ENCODE measurements around the gene CDK17.

The CDK17 gene

GRCh38 chr12:96399120-96399918, 920 bp downstream of the CDK17 start:
- Histone ChIP-seq H3K4me3 (ENCODE audit: low read length) (peak overlapping the region; percentile 95), H2BK5ac (ENCODE audit: low read length) (peak overlapping the region; percentile 40), H3K27me3 (ENCODE audit: insufficient read depth, low read length, poor library complexity) (no peaks in the 10 kb centered on the region), H3K79me1 (ENCODE audit: low read length) (peaks cover 2% of the 10 kb centered on the region), H3K18ac (ENCODE audit: low read length) (peak overlapping the region; percentile 100), H3K4ac (ENCODE audit: low read depth, low read length) (peak overlapping the region; percentile 82), H2BK120ac (ENCODE audit: low read depth, low read length) (peak overlapping the region; percentile 95), H3K9ac (ENCODE audit: low read length) (peak overlapping the region; percentile 95), H3K36me3 (ENCODE audit: control insufficient read depth, insufficient read depth, low read length) (no peaks in the 10 kb centered on the region), H3K23ac (ENCODE audit: low read length) (no peak overlapping the region), H2AK5ac (ENCODE audit: low read length) (peak overlapping the region; percentile 6), H4K8ac (ENCODE audit: low read depth, low read length) (peak overlapping the region; percentile 96), H2BK15ac (replicated peaks; ENCODE audit: low read depth) (no peak overlapping the region), H3K4me1 (ENCODE audit: control insufficient read depth, low read depth, low read length) (peaks cover 3% of the 10 kb centered on the region), H3K4me2 (ENCODE audit: low read length) (peak overlapping the region; percentile 95), H3K27ac (ENCODE audit: low read depth, low read length) (peak overlapping the region; percentile 100), H4K5ac (ENCODE audit: low read length) (no peak overlapping the region), H3K79me2 (ENCODE audit: control insufficient read depth, insufficient read depth, low read length) (peaks cover 27% of the 10 kb centered on the region), H3K56ac (ENCODE audit: low read length) (peak overlapping the region; percentile 96)
- peak; percentile 67 for DNase-seq
- WGBS (ENCODE audit: extremely low coverage, insufficient coverage, low lambda C conversion rate): no CpG with 5 or more reads among the region's 70 CpGs

- H3K56ac ChIP-seq (ENCODE audit: low read length): peak overlapping the region; percentile 96
- peak overlapping the region; percentile 40 for H2BK5ac ChIP-seq (ENCODE audit: low read length)
- no peak overlapping the region for H3K23ac ChIP-seq (ENCODE audit: low read length)
- H4K5ac ChIP-seq (ENCODE audit: low read length): no peak overlapping the region
- H3K4me1 ChIP-seq (ENCODE audit: control insufficient read depth, low read depth, low read length): peaks cover 3% of the 10 kb centered on the region
- peak overlapping the region; percentile 100 for H3K18ac ChIP-seq (ENCODE audit: low read length)
- peaks cover 2% of the 10 kb centered on the region for H3K79me1 ChIP-seq (ENCODE audit: low read length)
- H4K8ac ChIP-seq (ENCODE audit: low read depth, low read length): no peak overlapping the region
- H2AK5ac ChIP-seq (ENCODE audit: low read length): peak overlapping the region; percentile 6
- peak overlapping the region; percentile 8 for H3K27ac ChIP-seq (ENCODE audit: low read depth, low read length)
- H3K79me2 ChIP-seq (ENCODE audit: control insufficient read depth, insufficient read depth, low read length): peaks cover 29% of the 10 kb centered on the region
- peak; percentile 29 for DNase-seq
- no peak overlapping the region for H2BK15ac ChIP-seq (replicated peaks; ENCODE audit: low read depth)
- H3K27me3 ChIP-seq (ENCODE audit: insufficient read depth, low read length, poor library complexity): no peaks in the 10 kb centered on the region
- peak overlapping the region; percentile 95 for H3K9ac ChIP-seq (ENCODE audit: low read length)
- H2BK120ac ChIP-seq (ENCODE audit: low read depth, low read length): no peak overlapping the region
- no peaks in the 10 kb centered on the region for H3K36me3 ChIP-seq (ENCODE audit: control insufficient read depth, insufficient read depth, low read length)
- no peak overlapping the region for H3K4ac ChIP-seq (ENCODE audit: low read depth, low read length)
- peak overlapping the region; percentile 95 for H3K4me3 ChIP-seq (ENCODE audit: low read length)
- peak overlapping the region; percentile 95 for H3K4me2 ChIP-seq (ENCODE audit: low read length)
- no CpG with 5 or more reads among the region's 9 CpGs for WGBS (ENCODE audit: extremely low coverage, insufficient coverage, low lambda C conversion rate)
These were observed 1.7 kb downstream of the CDK17 start for GRCh38 chr12:96398424-96399119.

GRCh38 chr12:96397756-96398423, 2.3 kb downstream of the CDK17 start:
- Histone ChIP-seq H3K27me3 (ENCODE audit: insufficient read depth, low read length, poor library complexity) (no peaks in the 10 kb centered on the region), H3K4ac (ENCODE audit: low read depth, low read length) (no peak overlapping the region), H2BK120ac (ENCODE audit: low read depth, low read length) (no peak overlapping the region), H3K9ac (ENCODE audit: low read length) (no peak overlapping the region), H3K4me3 (ENCODE audit: low read length) (no peak overlapping the region), H3K36me3 (ENCODE audit: control insufficient read depth, insufficient read depth, low read length) (no peaks in the 10 kb centered on the region), H3K56ac (ENCODE audit: low read length) (no peak overlapping the region), H3K27ac (ENCODE audit: low read depth, low read length) (no peak overlapping the region), H3K23ac (ENCODE audit: low read length) (no peak overlapping the region), H2BK15ac (replicated peaks; ENCODE audit: low read depth) (no peak overlapping the region), H3K4me2 (ENCODE audit: low read length) (no peak overlapping the region), H3K79me1 (ENCODE audit: low read length) (peaks cover 2% of the 10 kb centered on the region), H3K18ac (ENCODE audit: low read length) (no peak overlapping the region), H2AK5ac (ENCODE audit: low read length) (no peak overlapping the region), H4K8ac (ENCODE audit: low read depth, low read length) (no peak overlapping the region), H2BK5ac (ENCODE audit: low read length) (no peak overlapping the region), H4K5ac (ENCODE audit: low read length) (no peak overlapping the region), H3K79me2 (ENCODE audit: control insufficient read depth, insufficient read depth, low read length) (peaks cover 34% of the 10 kb centered on the region), H3K4me1 (ENCODE audit: control insufficient read depth, low read depth, low read length) (peaks cover 3% of the 10 kb centered on the region)
- no peak for DNase-seq
- WGBS (ENCODE audit: extremely low coverage, insufficient coverage, low lambda C conversion rate): no CpG with 5 or more reads among the region's 4 CpGs

GRCh38 chr12:96396914-96397313, 3.3 kb downstream of the CDK17 start:
- peaks cover 5% of the 10 kb centered on the region for H3K79me1 ChIP-seq (ENCODE audit: low read length)
- no peaks in the 10 kb centered on the region for H3K27me3 ChIP-seq (ENCODE audit: insufficient read depth, low read length, poor library complexity)
- H3K36me3 ChIP-seq (ENCODE audit: control insufficient read depth, insufficient read depth, low read length): no peaks in the 10 kb centered on the region
- no peak overlapping the region for H4K8ac ChIP-seq (ENCODE audit: low read depth, low read length)
- H2AK5ac ChIP-seq (ENCODE audit: low read length): no peak overlapping the region
- no peak for DNase-seq
- 100% methylated on average over 3 of the region's 5 CpGs for WGBS (ENCODE audit: extremely low coverage, insufficient coverage, low lambda C conversion rate)
- H3K4me2 ChIP-seq (ENCODE audit: low read length): no peak overlapping the region
- H3K9ac ChIP-seq (ENCODE audit: low read length): no peak overlapping the region
- no peak overlapping the region for H2BK5ac ChIP-seq (ENCODE audit: low read length)
- peaks cover 41% of the 10 kb centered on the region for H3K79me2 ChIP-seq (ENCODE audit: control insufficient read depth, insufficient read depth, low read length)
- H3K4me3 ChIP-seq (ENCODE audit: low read length): no peak overlapping the region
- H3K27ac ChIP-seq (ENCODE audit: low read depth, low read length): no peak overlapping the region
- H2BK15ac ChIP-seq (replicated peaks; ENCODE audit: low read depth): no peak overlapping the region
- H3K18ac ChIP-seq (ENCODE audit: low read length): no peak overlapping the region
- H2BK120ac ChIP-seq (ENCODE audit: low read depth, low read length): no peak overlapping the region
- peaks cover 3% of the 10 kb centered on the region for H3K4me1 ChIP-seq (ENCODE audit: control insufficient read depth, low read depth, low read length)
- no peak overlapping the region for H3K4ac ChIP-seq (ENCODE audit: low read depth, low read length)
- no peak overlapping the region for H3K23ac ChIP-seq (ENCODE audit: low read length)
- H3K56ac ChIP-seq (ENCODE audit: low read length): no peak overlapping the region
- no peak overlapping the region for H4K5ac ChIP-seq (ENCODE audit: low read length)

GRCh38 chr12:96396209-96396608, 4.0 kb downstream of the CDK17 start:
- Histone ChIP-seq H2BK120ac (ENCODE audit: low read depth, low read length) (no peak overlapping the region), H3K9ac (ENCODE audit: low read length) (no peak overlapping the region), H2BK5ac (ENCODE audit: low read length) (no peak overlapping the region), H4K8ac (ENCODE audit: low read depth, low read length) (peak overlapping the region; percentile 28), H3K23ac (ENCODE audit: low read length) (no peak overlapping the region), H3K4ac (ENCODE audit: low read depth, low read length) (no peak overlapping the region), H2AK5ac (ENCODE audit: low read length) (no peak overlapping the region), H3K4me3 (ENCODE audit: low read length) (no peak overlapping the region), H3K79me1 (ENCODE audit: low read length) (peaks cover 5% of the 10 kb centered on the region), H3K27ac (ENCODE audit: low read depth, low read length) (no peak overlapping the region), H4K5ac (ENCODE audit: low read length) (no peak overlapping the region), H3K18ac (ENCODE audit: low read length) (no peak overlapping the region), H2BK15ac (replicated peaks; ENCODE audit: low read depth) (no peak overlapping the region), H3K27me3 (ENCODE audit: insufficient read depth, low read length, poor library complexity) (no peaks in the 10 kb centered on the region), H3K56ac (ENCODE audit: low read length) (no peak overlapping the region), H3K36me3 (ENCODE audit: control insufficient read depth, insufficient read depth, low read length) (no peaks in the 10 kb centered on the region), H3K4me1 (ENCODE audit: control insufficient read depth, low read depth, low read length) (peaks cover 3% of the 10 kb centered on the region), H3K79me2 (ENCODE audit: control insufficient read depth, insufficient read depth, low read length) (peaks cover 44% of the 10 kb centered on the region), H3K4me2 (ENCODE audit: low read length) (no peak overlapping the region)
- DNase-seq: no peak
- 100% methylated on average over 1 of the region's 2 CpGs for WGBS (ENCODE audit: extremely low coverage, insufficient coverage, low lambda C conversion rate)

Measured in mesendoderm (in vitro differentiated cells).